LNCaP clone FGC (cell line): ENCODE data around the gene ARSJ.

Experiments
- DNase-seq: peaks from one replicate; pipeline ENCODE4 v3.0.0-alpha.2; 2011; ENCODE audit warnings: low read depth
- H3K4me3 ChIP-seq: 2 replicates; pipeline ENCODE4 v1.5.1; 2011; ENCODE audit warnings: mild to moderate bottlenecking, low read depth, low read length, control low read depth
- TF ChIP-seq, protein P1 (sequence below): IDR thresholded peaks from 2 replicates; pipeline ENCODE4 v1.5.1; 2012; ENCODE audit warnings: mild to moderate bottlenecking; ENCODE audit not compliant: control insufficient read depth, insufficient read depth; ENCODE audit errors: extremely low read depth

ARSJ gene

DNA sequence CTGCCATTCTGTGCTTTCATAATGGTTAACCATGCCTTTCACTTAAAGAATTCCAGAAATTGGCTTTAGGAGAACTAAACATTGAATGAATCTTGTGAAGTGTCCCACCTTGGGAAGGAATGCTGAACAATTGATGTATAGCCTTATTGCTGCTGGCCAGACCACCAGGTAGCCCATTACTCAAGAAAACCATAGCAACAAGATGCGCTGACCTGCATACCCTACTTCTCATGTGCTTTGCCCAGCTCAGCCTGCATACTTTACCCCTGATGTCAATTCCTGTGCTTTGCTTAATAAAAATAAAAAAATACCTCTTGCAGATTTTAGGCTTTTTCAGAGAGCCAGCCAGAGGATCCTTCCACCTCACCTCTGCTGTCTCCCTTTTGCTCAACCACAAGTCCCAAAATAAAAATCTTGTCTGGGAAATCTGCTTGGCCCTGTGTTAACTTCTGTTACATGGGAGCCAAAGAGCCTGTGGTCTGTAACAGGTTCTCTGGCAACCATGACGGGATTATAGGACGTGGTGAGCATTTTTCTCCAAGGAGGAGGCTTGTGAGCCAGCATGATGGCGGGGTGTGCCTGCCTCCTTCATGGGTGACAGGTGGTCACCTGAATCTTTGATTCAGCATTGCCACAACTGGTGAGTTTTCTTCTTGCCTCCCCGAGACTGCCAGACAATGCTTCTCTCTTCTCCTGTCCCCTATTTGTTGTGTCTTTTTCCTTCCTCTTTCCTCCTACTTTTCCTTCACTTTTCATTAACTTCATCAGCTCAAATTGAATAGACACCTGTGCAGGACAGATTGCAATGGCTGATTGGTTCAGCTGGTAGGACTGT is 106.8 kb downstream of the ARSJ start:
- DNase-seq: no peak
- TF ChIP-seq, protein P1, sequence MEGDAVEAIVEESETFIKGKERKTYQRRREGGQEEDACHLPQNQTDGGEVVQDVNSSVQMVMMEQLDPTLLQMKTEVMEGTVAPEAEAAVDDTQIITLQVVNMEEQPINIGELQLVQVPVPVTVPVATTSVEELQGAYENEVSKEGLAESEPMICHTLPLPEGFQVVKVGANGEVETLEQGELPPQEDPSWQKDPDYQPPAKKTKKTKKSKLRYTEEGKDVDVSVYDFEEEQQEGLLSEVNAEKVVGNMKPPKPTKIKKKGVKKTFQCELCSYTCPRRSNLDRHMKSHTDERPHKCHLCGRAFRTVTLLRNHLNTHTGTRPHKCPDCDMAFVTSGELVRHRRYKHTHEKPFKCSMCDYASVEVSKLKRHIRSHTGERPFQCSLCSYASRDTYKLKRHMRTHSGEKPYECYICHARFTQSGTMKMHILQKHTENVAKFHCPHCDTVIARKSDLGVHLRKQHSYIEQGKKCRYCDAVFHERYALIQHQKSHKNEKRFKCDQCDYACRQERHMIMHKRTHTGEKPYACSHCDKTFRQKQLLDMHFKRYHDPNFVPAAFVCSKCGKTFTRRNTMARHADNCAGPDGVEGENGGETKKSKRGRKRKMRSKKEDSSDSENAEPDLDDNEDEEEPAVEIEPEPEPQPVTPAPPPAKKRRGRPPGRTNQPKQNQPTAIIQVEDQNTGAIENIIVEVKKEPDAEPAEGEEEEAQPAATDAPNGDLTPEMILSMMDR: no peak
- H3K4me3 ChIP-seq: no peak overlapping the region

DNA sequence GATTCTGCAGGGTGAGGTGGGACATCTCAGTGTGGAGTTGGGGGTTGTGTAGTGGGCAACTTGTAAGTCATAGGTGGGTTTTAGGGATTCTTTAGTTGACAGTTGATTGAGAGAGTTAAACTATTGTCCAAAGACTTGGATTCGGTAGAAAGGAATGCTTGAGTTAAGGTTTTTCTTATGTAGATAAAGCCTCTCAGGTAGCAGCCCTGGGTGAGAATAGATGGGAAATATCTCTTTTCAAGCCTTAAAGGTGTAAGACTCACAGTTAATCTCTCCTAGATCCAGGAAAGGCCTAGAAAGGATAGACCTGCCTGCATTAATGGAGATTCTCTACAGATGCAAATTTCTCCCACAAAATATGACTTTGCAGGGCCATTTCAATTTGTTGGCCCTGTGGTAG is 108.4 kb downstream of the ARSJ start:
- no peak for DNase-seq
- no peak overlapping the region for H3K4me3 ChIP-seq
- TF ChIP-seq, protein P1: no peak

DNA sequence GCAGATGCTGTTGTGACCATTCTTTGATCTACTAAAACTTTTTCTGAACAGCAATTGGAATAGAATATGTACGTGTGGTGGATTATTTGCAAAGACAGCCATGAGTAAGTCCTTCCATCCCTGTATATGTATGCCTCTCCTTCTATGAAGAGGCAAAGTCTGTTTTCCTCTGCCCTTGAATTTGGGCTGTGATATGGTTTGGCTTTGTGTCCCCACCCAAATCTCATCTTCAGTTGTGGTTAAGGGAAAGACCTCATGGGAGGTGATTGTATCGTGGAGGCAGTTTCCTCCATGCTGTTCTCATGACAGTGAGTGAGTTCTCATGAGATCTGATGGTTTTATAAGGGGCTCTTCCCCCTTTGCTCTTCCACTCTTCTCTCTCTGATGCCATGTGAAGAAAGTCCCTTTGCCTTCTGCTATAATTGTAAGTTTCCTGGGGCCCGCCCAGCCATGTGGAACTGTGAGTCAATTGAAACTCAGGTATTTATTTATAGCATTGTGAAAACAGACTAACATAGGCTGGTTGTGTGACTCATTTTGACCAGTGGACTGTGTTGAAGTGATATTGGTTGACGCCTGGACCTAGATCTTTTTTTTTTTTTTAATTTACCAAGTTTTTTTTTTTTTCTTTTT is 109.6 kb downstream of the ARSJ start:
- no peak for DNase-seq
- no peak overlapping the region for H3K4me3 ChIP-seq
- TF ChIP-seq, protein P1: no peak

DNA sequence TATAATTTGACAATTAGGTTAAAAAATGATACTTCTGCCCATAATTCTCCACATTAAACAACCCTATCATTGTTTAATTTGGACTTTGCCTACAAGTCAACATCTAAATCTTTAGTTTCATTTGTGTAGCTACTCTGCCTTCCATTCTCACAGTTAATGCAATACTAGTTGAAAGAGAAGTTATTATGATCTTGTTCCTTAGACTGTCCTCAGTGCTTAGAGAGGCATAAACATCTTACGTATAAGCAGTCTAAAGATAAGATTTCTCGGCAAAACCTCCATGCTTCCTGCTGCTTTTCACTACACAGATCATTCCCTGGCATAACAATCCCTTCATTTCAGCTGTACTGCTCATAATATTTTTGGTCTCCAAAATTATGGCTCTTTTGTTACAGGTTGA is 112.8 kb downstream of the ARSJ start:
- DNase-seq: no peak
- no peak overlapping the region for H3K4me3 ChIP-seq
- TF ChIP-seq, protein P1: no peak

DNA sequence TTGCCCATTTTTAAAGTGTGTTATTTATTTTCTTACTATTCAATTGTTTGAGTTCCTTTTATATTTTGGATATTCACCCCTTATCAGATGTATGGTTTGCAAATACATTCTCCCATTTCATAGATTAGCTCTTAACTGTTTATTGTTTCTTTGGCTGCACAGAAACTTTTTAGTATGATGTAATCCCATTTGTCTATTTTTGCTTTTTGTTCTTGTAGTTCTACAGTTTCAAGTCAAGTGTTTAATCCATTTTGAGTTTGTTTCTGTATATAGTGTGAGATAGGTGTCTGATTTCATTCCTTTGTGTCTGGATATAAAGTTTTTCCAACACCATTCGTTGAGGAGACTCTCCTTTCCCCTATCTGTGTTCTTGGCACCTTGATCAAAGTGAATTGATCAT is 120.5 kb downstream of the ARSJ start:
- no peak for DNase-seq
- no peak overlapping the region for H3K4me3 ChIP-seq
- TF ChIP-seq, protein P1: no peak

DNA sequence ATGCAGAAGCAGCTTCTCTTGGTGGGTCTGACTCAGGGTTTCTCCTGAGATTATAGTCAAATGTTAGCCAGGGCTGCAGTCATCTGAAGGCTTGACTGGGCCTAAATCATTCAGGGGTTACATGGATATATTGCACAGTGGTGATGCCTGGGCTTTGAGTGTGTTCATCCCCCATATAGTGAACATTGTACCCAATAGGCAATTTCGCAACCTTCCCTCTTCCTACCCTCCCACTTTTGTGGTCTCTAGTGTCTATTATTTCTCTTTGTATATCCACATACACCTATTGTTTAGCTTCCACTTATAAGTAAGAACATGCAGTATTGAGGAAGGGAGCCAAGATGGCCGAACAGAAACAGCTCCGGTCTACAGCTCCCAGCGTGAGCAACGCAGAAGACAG is 127.6 kb downstream of the ARSJ start:
- no peak overlapping the region for H3K4me3 ChIP-seq
- TF ChIP-seq, protein P1: no peak
- DNase-seq: no peak
